Measurements from ENCODE around the gene CORO2B.

GRCh38 chr15:68713874-68714273, 135.1 kb downstream of the CORO2B start:
- TF ChIP-seq CTCF (IDR thresholded peaks at IDR 0.05; ENCODE audit: insufficient read depth, low read length) (no peak), POLR2AphosphoS5 (IDR thresholded peaks at IDR 0.05; ENCODE audit: low read depth) (no peak)
